HEK293 (cell line): ENCODE results near the gene KIAA0825.

Experiments
- CTCF ChIA-PET: fragments of 350-600 bp; formaldehyde crosslinking; extraction: SDS; loops from one replicate; lab custom pipeline; 2021; ENCODE audit warnings: antibody characterized with exemption; lab: Yijun Ruan, JAX
- POLR2A ChIA-PET: fragments of 300-600 bp; formaldehyde crosslinking; extraction: SDS; loops from one replicate; lab custom pipeline; 2020; ENCODE audit warnings: antibody characterized with exemption, inconsistent platforms; lab: Yijun Ruan, JAX
- H3K27ac ChIP-seq: fragments of 200-500 bp; sonication (Bioruptor generic); 2 replicates; pipeline ENCODE4 v1.5.1; 2014; ENCODE audit warnings: low read depth, low read length, control low read depth, inconsistent platforms; ENCODE audit errors: extremely low read depth
- H3K36me3 ChIP-seq, 2 experiments: fragments of 200-500 bp in 1 of 2; sonication (Bioruptor generic) in 1 of 2; 1 replicate in 1 of 2; 2 replicates in 1 of 2; pipeline ENCODE4 v1.5.1; 2014 to 2017; ENCODE audit warnings: inconsistent platforms in 2 of 2, low read length in 2 of 2; ENCODE audit not compliant: control insufficient read depth in 2 of 2, insufficient read depth in 1 of 2
- H3K4me1 ChIP-seq: fragments of 200-500 bp; sonication (Bioruptor generic); 2 replicates; pipeline ENCODE4 v1.5.1; 2014; ENCODE audit warnings: mild to moderate bottlenecking, low read length, inconsistent platforms; ENCODE audit not compliant: control insufficient read depth, insufficient read depth
- H3K4me3 ChIP-seq: 2 replicates; pipeline ENCODE4 v1.5.1; 2011; ENCODE audit warnings: low read depth, mild to moderate bottlenecking, control low read depth, low read length, moderate library complexity
- H3K9me3 ChIP-seq: fragments of 200-500 bp; sonication (Bioruptor generic); 2 replicates; pipeline ENCODE4 v1.5.1; 2014; ENCODE audit warnings: low read depth, low read length, inconsistent platforms; ENCODE audit not compliant: control insufficient read depth, insufficient read depth
- HIC1 ChIP-seq: fragments of 450-650 bp; formaldehyde crosslinking; IDR thresholded peaks from 2 replicates; pipeline ENCODE4 v1.5.1; 2016; ENCODE audit warnings: missing biosample characterization, missing genetic modification characterization
- PBX3 ChIP-seq: sonication (generic); formaldehyde crosslinking; IDR thresholded peaks from 2 replicates; pipeline ENCODE4 v1.8.1; 2022; ENCODE audit warnings: mild to moderate bottlenecking, moderate library complexity, missing genetic modification reagents
- PRDM1 ChIP-seq: fragments of 450-650 bp; formaldehyde crosslinking; IDR thresholded peaks from 2 replicates; pipeline ENCODE4; 2016; ENCODE audit warnings: missing biosample characterization, missing genetic modification characterization
- TCF7L2 ChIP-seq: IDR thresholded peaks from 2 replicates; pipeline ENCODE4 v1.6.1; 2011; ENCODE audit warnings: low read depth, mild to moderate bottlenecking, inconsistent platforms, low read length, moderate library complexity, borderline replicate concordance
- WT1 ChIP-seq: fragments of 450-650 bp; formaldehyde crosslinking; IDR thresholded peaks from 2 replicates; pipeline ENCODE4 v1.5.1; 2016; ENCODE audit warnings: missing biosample characterization, missing genetic modification characterization
- ZBTB20 ChIP-seq: fragments of 450-650 bp; formaldehyde crosslinking; IDR thresholded peaks from 2 replicates; pipeline ENCODE4 v1.5.1; 2016; ENCODE audit warnings: missing biosample characterization, missing genetic modification characterization
- ZFP69B ChIP-seq: fragments of 450-650 bp; formaldehyde crosslinking; IDR thresholded peaks from 2 replicates; pipeline ENCODE4 v1.5.1; 2016; ENCODE audit warnings: missing biosample characterization, missing genetic modification characterization
- ZNF112 ChIP-seq: fragments of 450-650 bp; formaldehyde crosslinking; IDR thresholded peaks from 2 replicates; pipeline ENCODE4 v1.5.0; 2017; ENCODE audit warnings: missing biosample characterization, missing genetic modification characterization
- ZNF121 ChIP-seq: fragments of 450-650 bp; formaldehyde crosslinking; IDR thresholded peaks from 2 replicates; pipeline ENCODE4 v1.5.1; 2016; ENCODE audit warnings: missing biosample characterization, missing genetic modification characterization
- ZNF138 ChIP-seq: fragments of 450-650 bp; formaldehyde crosslinking; IDR thresholded peaks from 2 replicates; pipeline ENCODE4 v1.5.1; 2016; ENCODE audit warnings: missing biosample characterization, missing genetic modification characterization, borderline replicate concordance
- ZNF140 ChIP-seq: fragments of 450-650 bp; formaldehyde crosslinking; IDR thresholded peaks from 2 replicates; pipeline ENCODE4 v1.5.1; 2016; ENCODE audit warnings: missing biosample characterization, missing genetic modification characterization
- ZNF148 ChIP-seq: fragments of 450-650 bp; formaldehyde crosslinking; IDR thresholded peaks from 2 replicates; pipeline ENCODE4 v1.5.0; 2017; ENCODE audit warnings: missing biosample characterization, missing genetic modification characterization, borderline replicate concordance
- ZNF16 ChIP-seq: fragments of 450-650 bp; formaldehyde crosslinking; IDR thresholded peaks from 2 replicates; pipeline ENCODE4 v1.5.1; 2016; ENCODE audit warnings: low read depth, missing biosample characterization, missing genetic modification characterization
- ZNF211 ChIP-seq: fragments of 450-650 bp; formaldehyde crosslinking; IDR thresholded peaks from 2 replicates; pipeline ENCODE4 v1.5.1; 2016; ENCODE audit warnings: low read depth, missing biosample characterization, missing genetic modification characterization
- ZNF24 ChIP-seq: fragments of 450-650 bp; formaldehyde crosslinking; IDR thresholded peaks from 2 replicates; pipeline ENCODE4 v1.5.1; 2016; ENCODE audit warnings: missing biosample characterization, missing genetic modification characterization
- ZNF248 ChIP-seq: fragments of 450-650 bp; formaldehyde crosslinking; IDR thresholded peaks from 2 replicates; pipeline ENCODE4 v1.5.1; 2017; ENCODE audit warnings: missing biosample characterization, missing genetic modification characterization
- ZNF302 ChIP-seq: fragments of 450-650 bp; formaldehyde crosslinking; IDR thresholded peaks from 2 replicates; pipeline ENCODE4 v1.5.1; 2016; ENCODE audit warnings: missing biosample characterization, missing genetic modification characterization, low read depth
- ZNF324 ChIP-seq: fragments of 450-650 bp; formaldehyde crosslinking; IDR thresholded peaks from 2 replicates; pipeline ENCODE4 v1.5.1; 2016; ENCODE audit warnings: missing biosample characterization, missing genetic modification characterization
- ZNF398 ChIP-seq: fragments of 450-650 bp; formaldehyde crosslinking; IDR thresholded peaks from 2 replicates; pipeline ENCODE4 v1.5.1; 2017; ENCODE audit warnings: missing biosample characterization, missing genetic modification characterization
- ZNF473 ChIP-seq: fragments of 450-650 bp; formaldehyde crosslinking; IDR thresholded peaks from 2 replicates; pipeline ENCODE4 v1.5.1; 2017; ENCODE audit warnings: missing biosample characterization, missing genetic modification characterization
- ZNF501 ChIP-seq: fragments of 450-650 bp; formaldehyde crosslinking; IDR thresholded peaks from 2 replicates; pipeline ENCODE4 v1.5.1; 2016; ENCODE audit warnings: missing biosample characterization, missing genetic modification characterization
- ZNF658 ChIP-seq: fragments of 450-650 bp; formaldehyde crosslinking; IDR thresholded peaks from 2 replicates; pipeline ENCODE4; 2016; ENCODE audit warnings: missing biosample characterization, missing genetic modification characterization
- ZNF701 ChIP-seq: fragments of 450-650 bp; formaldehyde crosslinking; IDR thresholded peaks from 2 replicates; pipeline ENCODE4 v1.5.1; 2016; ENCODE audit warnings: missing biosample characterization, missing genetic modification characterization

The KIAA0825 gene

GRCh38 chr5:94361161-94361560, 257.2 kb downstream of the KIAA0825 start:
- Histone ChIP-seq H3K4me3 (no peak overlapping the region), H3K4me1 (no peaks in the 10 kb centered on the region), H3K36me3 (no peaks in the 10 kb centered on the region), H3K27ac (no peak overlapping the region), H3K9me3 (no peaks in the 10 kb centered on the region)
- CTCF ChIA-PET = no interaction called here
- POLR2A ChIA-PET = no interaction called here
- TF ChIP-seq ZNF248 (tag by site-specific recombination) = no peak

- POLR2A ChIA-PET = no interaction called here
- no peaks in the 10 kb centered on the region for H3K9me3 ChIP-seq
- no peaks in the 10 kb centered on the region for H3K36me3 ChIP-seq
- no peak overlapping the region for H3K27ac ChIP-seq
- CTCF ChIA-PET = no interaction called here
- no peak overlapping the region for H3K4me3 ChIP-seq
- TF ChIP-seq ZNF138 (tag by site-specific recombination) (no peak), ZNF16 (tag by site-specific recombination) (no peak), ZNF112 (no peak), PBX3 (CRISPR knock-in tag) (no peak), ZNF24 (tag by site-specific recombination) (no peak)
- H3K4me1 ChIP-seq = no peaks in the 10 kb centered on the region
Observed at GRCh38 chr5:94360382-94361130, 257.8 kb downstream of the KIAA0825 start.

GRCh38 chr5:94359880-94360279, 258.5 kb downstream of the KIAA0825 start:
- no peaks in the 10 kb centered on the region for H3K36me3 ChIP-seq
- POLR2A ChIA-PET = no interaction called here
- no peak overlapping the region for H3K27ac ChIP-seq
- CTCF ChIA-PET = no interaction called here
- TF ChIP-seq ZNF324 (tag by site-specific recombination) (no peak), ZNF473 (tag by site-specific recombination) (no peak), ZNF658 (tag by site-specific recombination) (no peak), ZNF701 (tag by site-specific recombination) (no peak), ZNF398 (tag by site-specific recombination) (no peak), PRDM1 (tag by site-specific recombination) (no peak), TCF7L2 (no peak), ZNF148 (tag by site-specific recombination) (no peak), ZNF211 (no peak), ZNF302 (tag by site-specific recombination) (no peak), ZNF501 (tag by site-specific recombination) (no peak), WT1 (tag by site-specific recombination) (no peak), ZNF140 (tag by site-specific recombination) (no peak), ZFP69B (tag by site-specific recombination) (no peak), ZNF121 (tag by site-specific recombination) (no peak), HIC1 (tag by site-specific recombination) (no peak), ZBTB20 (tag by site-specific recombination) (no peak)
- TF ChIP-seq, all 188 proteins: peak for 0
- no peaks in the 10 kb centered on the region for H3K9me3 ChIP-seq
- H3K4me3 ChIP-seq = no peak overlapping the region
- no peaks in the 10 kb centered on the region for H3K4me1 ChIP-seq
